Fibroblast of the aortic adventitia (primary cell): ENCODE data around the gene GABRG3. TPM values are rescaled to one million over a fixed set of nuclear protein-coding genes. Genes with fewer than 3 reads are reported as not detected.

Experiments used
- DNase-seq: peaks from one replicate; pipeline ENCODE4 v3.0.0-alpha.2; 2010; ENCODE audit warnings: low read depth
- H3K4me3 ChIP-seq: 2 replicates; pipeline ENCODE4 v1.5.1; 2011; ENCODE audit warnings: low read depth, mild to moderate bottlenecking, control low read depth, low read length, moderate library complexity
- total RNA-seq: library from RNA; depleted of rRNA; stranded (reverse); fragments of >200 nt; gene quantifications from 2 replicates; pipeline ENCODE4 v1.2.3, GENCODE V29; 2012; ENCODE audit warnings: low replicate concordance
- TF ChIP-seq, protein P1 (sequence below): IDR thresholded peaks from 2 replicates; pipeline ENCODE4 v1.5.1; 2011; ENCODE audit warnings: mild to moderate bottlenecking, low read length, control low read depth, inconsistent platforms; ENCODE audit not compliant: insufficient read depth

GABRG3 gene
- total RNA-seq, 1 donor = not detected

DNA sequence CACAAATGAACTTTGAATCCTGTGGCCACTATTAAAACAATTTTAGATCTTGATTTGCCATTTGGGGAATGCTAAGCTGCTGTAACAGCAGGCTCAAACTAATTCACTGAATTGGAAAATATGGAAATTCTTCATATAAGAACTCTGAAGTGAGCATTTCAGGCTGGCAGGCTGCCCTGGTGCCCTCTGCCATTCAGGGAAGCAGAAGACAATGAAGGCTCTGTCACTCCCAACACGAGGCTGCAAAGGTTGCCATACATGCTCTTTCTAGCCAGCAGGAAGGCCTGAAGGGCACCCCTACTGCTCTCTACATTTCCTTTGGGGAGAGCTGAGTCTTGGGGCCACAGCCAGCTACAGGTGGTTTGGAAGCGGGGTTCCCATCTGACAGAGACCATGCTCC lies 88.0 kb downstream of the GABRG3 start:
- no peak for DNase-seq
- TF ChIP-seq, protein P1, sequence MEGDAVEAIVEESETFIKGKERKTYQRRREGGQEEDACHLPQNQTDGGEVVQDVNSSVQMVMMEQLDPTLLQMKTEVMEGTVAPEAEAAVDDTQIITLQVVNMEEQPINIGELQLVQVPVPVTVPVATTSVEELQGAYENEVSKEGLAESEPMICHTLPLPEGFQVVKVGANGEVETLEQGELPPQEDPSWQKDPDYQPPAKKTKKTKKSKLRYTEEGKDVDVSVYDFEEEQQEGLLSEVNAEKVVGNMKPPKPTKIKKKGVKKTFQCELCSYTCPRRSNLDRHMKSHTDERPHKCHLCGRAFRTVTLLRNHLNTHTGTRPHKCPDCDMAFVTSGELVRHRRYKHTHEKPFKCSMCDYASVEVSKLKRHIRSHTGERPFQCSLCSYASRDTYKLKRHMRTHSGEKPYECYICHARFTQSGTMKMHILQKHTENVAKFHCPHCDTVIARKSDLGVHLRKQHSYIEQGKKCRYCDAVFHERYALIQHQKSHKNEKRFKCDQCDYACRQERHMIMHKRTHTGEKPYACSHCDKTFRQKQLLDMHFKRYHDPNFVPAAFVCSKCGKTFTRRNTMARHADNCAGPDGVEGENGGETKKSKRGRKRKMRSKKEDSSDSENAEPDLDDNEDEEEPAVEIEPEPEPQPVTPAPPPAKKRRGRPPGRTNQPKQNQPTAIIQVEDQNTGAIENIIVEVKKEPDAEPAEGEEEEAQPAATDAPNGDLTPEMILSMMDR = no peak
- H3K4me3 ChIP-seq = no peak overlapping the region

DNA sequence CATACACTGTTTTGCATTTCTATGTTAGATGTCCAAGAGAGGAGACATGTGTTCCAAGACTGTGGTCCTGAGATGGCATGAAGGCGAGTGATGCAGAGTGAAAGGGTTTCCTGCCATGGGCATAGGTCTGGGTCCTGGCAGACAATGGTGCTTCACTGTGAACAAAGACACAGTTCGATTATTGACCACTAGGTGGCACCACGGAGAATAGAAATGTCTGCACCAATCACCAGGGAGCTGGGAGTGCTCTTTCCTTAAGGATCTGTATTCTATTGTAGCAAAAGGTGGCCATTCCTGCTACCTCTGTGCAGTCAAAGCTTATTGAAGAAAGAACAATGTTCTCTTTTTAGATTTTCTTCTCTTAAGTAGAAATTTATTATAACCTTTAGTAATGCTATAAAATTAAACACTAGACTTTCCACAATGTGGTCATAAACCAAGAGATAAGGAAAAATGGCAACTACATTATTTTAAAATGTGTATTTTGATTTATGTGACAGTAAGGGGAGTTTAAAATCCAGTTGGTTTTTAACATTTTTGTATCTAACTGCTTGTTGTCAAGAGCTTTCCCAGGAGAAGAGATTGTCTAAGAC lies 88.7 kb downstream of the GABRG3 start:
- TF ChIP-seq, protein P1 = peak; percentile 50
- H3K4me3 ChIP-seq = no peak overlapping the region
- peak; percentile 15 for DNase-seq

DNA sequence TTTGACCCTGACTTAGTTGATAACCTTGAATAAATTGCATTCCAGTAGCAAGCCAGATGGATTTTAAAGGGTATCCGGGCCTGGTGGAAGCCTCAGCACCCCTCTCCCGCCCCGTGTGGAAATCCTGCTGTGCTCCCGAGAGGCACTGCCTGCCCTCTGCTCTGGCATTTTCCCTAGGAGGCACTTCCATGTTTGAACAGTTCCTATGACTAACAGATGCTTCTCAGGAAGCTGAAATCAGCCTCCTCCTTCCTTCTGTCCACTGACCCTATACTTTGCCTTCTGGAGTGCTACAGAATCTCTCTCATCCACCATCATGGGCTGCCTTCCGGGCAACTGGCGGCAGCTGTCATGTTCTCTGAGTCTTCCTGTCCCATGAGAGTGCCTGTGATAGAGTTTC lies 90.8 kb downstream of the GABRG3 start:
- TF ChIP-seq, protein P1 = no peak
- H3K4me3 ChIP-seq = no peak overlapping the region
- no peak for DNase-seq

DNA sequence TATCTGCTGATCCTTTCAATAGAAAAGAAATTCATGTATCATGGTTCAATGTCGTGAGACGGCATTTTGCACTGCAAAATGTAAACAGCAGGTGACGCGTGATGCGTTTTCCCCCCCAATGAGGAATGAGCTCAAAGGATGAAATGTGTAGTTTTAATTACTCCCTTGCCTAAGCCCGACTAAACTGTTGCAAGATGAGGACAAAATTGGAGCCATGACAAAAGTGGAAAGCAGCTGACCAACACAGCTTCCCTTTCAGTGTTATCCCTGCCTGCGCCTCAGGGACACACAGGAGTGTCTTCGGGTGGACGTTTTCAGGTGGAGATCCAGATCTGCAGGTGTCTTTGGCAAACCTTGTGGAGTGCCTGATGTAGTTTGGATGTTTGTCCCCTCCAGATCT lies 92.0 kb downstream of the GABRG3 start:
- DNase-seq = no peak
- TF ChIP-seq, protein P1 = no peak
- no peak overlapping the region for H3K4me3 ChIP-seq

DNA sequence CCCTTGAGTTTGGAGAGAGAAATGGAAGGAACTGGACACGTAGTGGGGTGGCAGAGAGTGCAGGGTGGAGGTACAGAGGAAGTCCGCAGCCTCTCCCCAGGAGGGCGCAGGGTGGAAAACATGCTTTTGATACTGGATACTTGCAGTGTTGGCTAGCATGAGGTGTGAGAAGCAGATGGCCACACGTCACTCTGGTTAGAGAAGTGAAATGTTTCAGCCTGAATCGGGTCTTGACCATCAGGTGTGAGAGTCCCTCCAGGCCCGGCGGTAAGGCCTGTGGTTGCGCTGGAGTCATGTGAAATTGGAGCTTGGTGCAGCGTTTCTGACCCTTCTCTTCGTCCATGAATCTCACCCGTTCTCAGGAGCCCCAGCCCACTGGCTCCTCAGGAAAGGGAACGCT lies 93.1 kb downstream of the GABRG3 start:
- no peak overlapping the region for H3K4me3 ChIP-seq

DNA sequence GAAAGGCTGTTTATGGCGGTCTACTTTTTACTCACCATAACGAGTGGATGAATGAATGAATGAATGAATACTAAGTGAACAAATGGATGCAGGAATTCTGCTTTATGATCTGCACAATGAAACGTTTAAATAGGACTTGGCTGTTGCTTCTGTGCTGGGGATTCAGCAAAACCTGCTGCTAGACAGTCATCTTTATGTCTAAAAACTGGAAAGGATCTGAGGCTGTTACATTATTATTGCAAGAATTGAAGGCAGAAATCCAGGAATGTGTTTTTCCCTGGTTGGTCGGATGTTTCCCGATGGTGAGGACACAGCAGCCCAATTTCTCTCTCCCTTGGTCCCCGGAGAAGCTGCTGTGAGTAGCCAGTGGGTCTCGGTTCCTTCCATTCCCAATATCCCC lies 94.2 kb downstream of the GABRG3 start:
- no peak for DNase-seq
- no peak overlapping the region for H3K4me3 ChIP-seq
- TF ChIP-seq, protein P1 = no peak

More for the DNA sequence above, 93.1 kb downstream of the GABRG3 start:
- TF ChIP-seq, protein P1 = no peak
- DNase-seq = no peak

DNA sequence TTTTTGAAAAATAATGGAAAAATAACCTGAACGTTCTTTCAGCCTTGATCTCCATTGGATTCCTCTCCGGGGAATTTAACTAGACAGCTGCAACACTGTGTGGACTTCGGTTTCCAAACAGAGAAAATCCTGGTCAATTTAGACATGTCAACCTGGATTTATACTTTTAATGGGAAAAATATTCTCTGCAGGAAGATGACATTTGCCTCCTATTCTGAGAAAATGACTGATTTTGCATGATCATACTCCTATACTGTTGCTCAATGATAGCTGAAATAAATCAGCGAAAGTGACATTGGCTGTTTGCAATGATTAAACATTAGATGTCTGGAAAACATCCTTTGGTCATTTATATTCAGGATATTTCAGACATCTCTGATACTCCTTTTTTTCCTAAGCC lies 94.8 kb downstream of the GABRG3 start:
- no peak for DNase-seq
- H3K4me3 ChIP-seq = no peak overlapping the region
- TF ChIP-seq, protein P1 = no peak
